Stimulated activated CD8-positive, alpha-beta memory T cell treated with anti-CD3 and anti-CD28 coated beads, Interleukin-4, amount 100 ng/mL, for 1 hour (primary cell): ENCODE results near the gene CCDC146.
"Not testable (repeated sequence)": the region's sequence is repeated elsewhere in the genome, so short reads cannot be mapped to it uniquely, and the experiment has no call there.

Source experiments
- DNase-seq, 2 donors: peaks; one replicate each; pipeline ENCODE4 v3.0.0-alpha.2; 2020; ENCODE audit warnings: low read depth in 2 of 2, low spot score in 1 of 2

CCDC146 gene

GRCh38 chr7:77121860-77122681, at the start of gene CCDC146:
Gene CCDC146 (plus strand): TSS chr7:77122615. CDS start chr7:77167669, 45,054 bp downstream.
- DNase-seq = peak; percentile 75 to 83

- not testable (repeated sequence) for DNase-seq
Measured at GRCh38 chr7:77074786-77075396, 47.5 kb upstream of the CCDC146 start.

GRCh38 chr7:77077060-77077459, 45.4 kb upstream of the CCDC146 start:
- not testable (repeated sequence) for DNase-seq

- DNase-seq = not testable (repeated sequence)
Measured at GRCh38 chr7:77079112-77079511, 43.3 kb upstream of the CCDC146 start.

GRCh38 chr7:77079624-77080023, 42.8 kb upstream of the CCDC146 start:
- DNase-seq = not testable (repeated sequence)

GRCh38 chr7:77080236-77080635, 42.2 kb upstream of the CCDC146 start:
- not testable (repeated sequence) for DNase-seq

- not testable (repeated sequence) for DNase-seq
Measured at GRCh38 chr7:77082192-77082591, 40.2 kb upstream of the CCDC146 start.

- not testable (repeated sequence) for DNase-seq
Measured at GRCh38 chr7:77092301-77092700, 30.1 kb upstream of the CCDC146 start.

- not testable (repeated sequence) for DNase-seq
Measured at GRCh38 chr7:77100501-77100900, 21.9 kb upstream of the CCDC146 start.

- DNase-seq = not testable (repeated sequence)
Measured at GRCh38 chr7:77101187-77101586, 21.2 kb upstream of the CCDC146 start.

- DNase-seq = not testable (repeated sequence)
Measured at GRCh38 chr7:77102671-77103070, 19.7 kb upstream of the CCDC146 start.

- DNase-seq = not testable (repeated sequence)
Measured at GRCh38 chr7:77105904-77106303, 16.5 kb upstream of the CCDC146 start.

- not testable (repeated sequence) for DNase-seq
Measured at GRCh38 chr7:77107659-77108058, 14.8 kb upstream of the CCDC146 start.

- DNase-seq = not testable (repeated sequence)
Measured at GRCh38 chr7:77108362-77108761, 14.1 kb upstream of the CCDC146 start.

GRCh38 chr7:77112719-77113306, 9.6 kb upstream of the CCDC146 start:
- not testable (repeated sequence) for DNase-seq

GRCh38 chr7:77125486-77125885, 3.1 kb downstream of the CCDC146 start:
- not testable (repeated sequence) for DNase-seq

- DNase-seq = not testable (repeated sequence)
Measured at GRCh38 chr7:77127009-77127408, 4.6 kb downstream of the CCDC146 start.

GRCh38 chr7:77128582-77129410, 6.4 kb downstream of the CCDC146 start:
- not testable (repeated sequence) for DNase-seq

GRCh38 chr7:77131781-77132180, 9.4 kb downstream of the CCDC146 start:
- not testable (repeated sequence) for DNase-seq

- DNase-seq = not testable (repeated sequence)
Measured at GRCh38 chr7:77138668-77139067, 16.3 kb downstream of the CCDC146 start.

GRCh38 chr7:77140291-77140690, 17.9 kb downstream of the CCDC146 start:
- not testable (repeated sequence) for DNase-seq
